ENCODE measurements around the gene ASB7. TPM values are rescaled to one million over a fixed set of nuclear protein-coding genes. Genes with fewer than 3 reads are reported as not detected.

Gene ASB7
- total RNA-seq, 1 donor from 2014 or later, result 18.3 TPM

- H3K9me3 Mint-ChIP-seq, result no peaks in the 10 kb centered on the region
- H3K4me1 Mint-ChIP-seq, result peaks cover 22% of the 10 kb centered on the region
- no peak overlapping the region for H2AFZ ChIP-seq (replicated peaks)
- no peaks in the 10 kb centered on the region for H3F3A ChIP-seq (ENCODE audit: low read depth)
- H3K27me3 Mint-ChIP-seq (ENCODE audit: insufficient read depth, low read depth), result peaks cover 3% of the 10 kb centered on the region
- no peaks in the 10 kb centered on the region for H3K36me3 ChIP-seq
- no peaks in the 10 kb centered on the region for H4K20me1 ChIP-seq (ENCODE audit: low read depth)
- peak overlapping the region; percentile 37 for H3K27ac Mint-ChIP-seq
- no peaks in the 10 kb centered on the region for H3K4me1 ChIP-seq
- no peaks in the 10 kb centered on the region for H3K79me2 ChIP-seq (ENCODE audit: low read depth)
- no peak for DNase-seq (ENCODE audit: low spot score)
- no peaks in the 10 kb centered on the region for H3K36me3 Mint-ChIP-seq
- no peak overlapping the region for H3K4me3 Mint-ChIP-seq
- TF ChIP-seq CTCF (IDR thresholded peaks at IDR 0.05) (no peak), EZH2phosphoT487 (IDR thresholded peaks at IDR 0.05) (no peak), EZH2 (IDR thresholded peaks at IDR 0.05) (no peak)
- no peaks in the 10 kb centered on the region for H3K9me3 ChIP-seq (ENCODE audit: low read depth)
- H3K27me3 ChIP-seq, result no peaks in the 10 kb centered on the region
- H3K4me3 ChIP-seq, result no peak overlapping the region
- H3K27ac ChIP-seq, result no peak overlapping the region
- H3K9ac ChIP-seq, result no peak overlapping the region
- H3K4me2 ChIP-seq, result no peak overlapping the region
These were observed 68.2 kb downstream of the ASB7 start for GRCh38 chr15:100670505-100671021.

- H3K36me3 Mint-ChIP-seq, result no peaks in the 10 kb centered on the region
- no peaks in the 10 kb centered on the region for H3F3A ChIP-seq (ENCODE audit: low read depth)
- H3K9me3 Mint-ChIP-seq, result no peaks in the 10 kb centered on the region
- peaks cover 3% of the 10 kb centered on the region for H3K27me3 Mint-ChIP-seq (ENCODE audit: insufficient read depth, low read depth)
- H3K4me1 Mint-ChIP-seq, result peaks cover 22% of the 10 kb centered on the region
- H3K4me3 ChIP-seq, result no peak overlapping the region
- H3K9ac ChIP-seq, result no peak overlapping the region
- DNase-seq (ENCODE audit: low spot score), result no peak
- H3K36me3 ChIP-seq, result no peaks in the 10 kb centered on the region
- H3K27me3 ChIP-seq, result no peaks in the 10 kb centered on the region
- H3K79me2 ChIP-seq (ENCODE audit: low read depth), result no peaks in the 10 kb centered on the region
- no peak overlapping the region for H3K27ac ChIP-seq
- no peaks in the 10 kb centered on the region for H4K20me1 ChIP-seq (ENCODE audit: low read depth)
- TF ChIP-seq EZH2phosphoT487 (IDR thresholded peaks at IDR 0.05) (no peak), CTCF (IDR thresholded peaks at IDR 0.05) (no peak), EZH2 (IDR thresholded peaks at IDR 0.05) (no peak)
- H3K27ac Mint-ChIP-seq, result no peak overlapping the region
- no peak overlapping the region for H3K4me3 Mint-ChIP-seq
- H3K4me1 ChIP-seq, result no peaks in the 10 kb centered on the region
- H3K9me3 ChIP-seq (ENCODE audit: low read depth), result no peaks in the 10 kb centered on the region
- H3K4me2 ChIP-seq, result no peak overlapping the region
- H2AFZ ChIP-seq (replicated peaks), result no peak overlapping the region
These were observed 68.8 kb downstream of the ASB7 start for GRCh38 chr15:100671124-100671680.

GRCh38 chr15:100671858-100672543 is 69.6 kb downstream of the ASB7 start:
- Histone ChIP-seq H2AFZ (replicated peaks) (no peak overlapping the region), H3K9ac (no peak overlapping the region), H4K20me1 (ENCODE audit: low read depth) (no peaks in the 10 kb centered on the region), H3K4me1 (no peaks in the 10 kb centered on the region), H3F3A (ENCODE audit: low read depth) (no peaks in the 10 kb centered on the region), H3K27me3 (no peaks in the 10 kb centered on the region), H3K79me2 (ENCODE audit: low read depth) (no peaks in the 10 kb centered on the region), H3K4me2 (no peak overlapping the region), H3K4me3 (no peak overlapping the region), H3K9me3 (ENCODE audit: low read depth) (no peaks in the 10 kb centered on the region), H3K27ac (no peak overlapping the region), H3K36me3 (no peaks in the 10 kb centered on the region)
- Mint-ChIP-seq H3K36me3 (no peaks in the 10 kb centered on the region), H3K4me1 (peaks cover 22% of the 10 kb centered on the region), H3K9me3 (peaks cover 2% of the 10 kb centered on the region), H3K27me3 (ENCODE audit: insufficient read depth, low read depth) (peaks cover 3% of the 10 kb centered on the region), H3K4me3 (no peak overlapping the region), H3K27ac (no peak overlapping the region)
- peak; percentile 64 for TF ChIP-seq CTCF (IDR thresholded peaks at IDR 0.05)
- TF ChIP-seq EZH2 (IDR thresholded peaks at IDR 0.05), result no peak
- no peak for TF ChIP-seq EZH2phosphoT487 (IDR thresholded peaks at IDR 0.05)
- DNase-seq (ENCODE audit: low spot score), result peak; percentile 53
